Spleen (tissue), 11 donors: ENCODE measurements around the gene CPNE9. TPM values are rescaled to one million over a fixed set of nuclear protein-coding genes. Genes with fewer than 3 reads are reported as not detected.

ENCODE experiments used
- DNase-seq: peaks from one replicate; pipeline ENCODE4 v3.0.0-alpha.2; 2020
- H3K27ac ChIP-seq, 8 donors: fragments of 200-600 bp; sonication (generic) in 7 of 8; 1 replicate in 4 of 8; 2 replicates in 4 of 8; pipeline versions ENCODE4 v1.5.0 to v1.8.0; 2016 to 2021; ENCODE audit warnings: inconsistent platforms in 4 of 8, mild to moderate bottlenecking in 4 of 8, moderate library complexity in 1 of 8
- H3K27me3 ChIP-seq, 7 donors: fragments of 200-600 bp; sonication (generic) in 6 of 7; replicated peaks in 1 of 7; 1 replicate in 4 of 7; 2 replicates in 3 of 7; pipeline versions ENCODE4 v1.5.0 to v1.8.0; 2016 to 2021; ENCODE audit warnings: inconsistent platforms in 3 of 7, mild to moderate bottlenecking in 1 of 7
- H3K36me3 ChIP-seq, 6 donors: fragments of 200-600 bp; sonication (generic) in 5 of 6; 1 replicate in 4 of 6; 2 replicates in 2 of 6; pipeline versions ENCODE4 v1.5.0 to v1.8.0; 2016 to 2021; ENCODE audit warnings: inconsistent platforms in 2 of 6
- H3K4me1 ChIP-seq, 6 donors: fragments of 200-600 bp; sonication (generic) in 5 of 6; 1 replicate in 3 of 6; 2 replicates in 3 of 6; pipeline versions ENCODE4 v1.5.0 to v1.8.0; 2016 to 2021; ENCODE audit warnings: inconsistent platforms in 3 of 6
- H3K4me3 ChIP-seq, 8 donors: fragments of 200-600 bp; sonication (generic) in 7 of 8; 1 replicate in 4 of 8; 2 replicates in 4 of 8; pipeline versions ENCODE4 v1.5.0 to v1.8.0; 2016 to 2021; ENCODE audit warnings: inconsistent platforms in 4 of 8, mild to moderate bottlenecking in 4 of 8, moderate library complexity in 2 of 8
- H3K9me3 ChIP-seq, 8 donors: fragments of 200-600 bp; sonication (generic) in 7 of 8; 1 replicate in 4 of 8; 2 replicates in 4 of 8; pipeline versions ENCODE4 v1.5.0 to v1.8.0; 2016 to 2021; ENCODE audit warnings: inconsistent platforms in 4 of 8
- POLR2A ChIP-seq, 3 donors: fragments of 450-650 bp; IDR thresholded peaks; one replicate each; pipeline ENCODE4 v1.5.1; 2017; ENCODE audit warnings: antibody characterized with exemption in 3 of 3, mild to moderate bottlenecking in 1 of 3
- POLR2AphosphoS5 ChIP-seq, 3 donors: sonication (generic); formaldehyde crosslinking; IDR thresholded peaks; one replicate each; pipeline ENCODE4 v1.5.1; 2017; ENCODE audit warnings: antibody characterized with exemption in 3 of 3
- WGBS, 5 donors: extraction: QIAGEN DNeasy Blood & Tissue Kit in 3 of 5; methylation state at CpG; one replicate each; pipeline versions ENCODE4 v1.1.5 to v1.1.7; 2013 to 2018; 5-methylcytosine and 5-hydroxymethylcytosine counted together
- intact Hi-C: fragments of 100-400 bp; cut with DNase I; formaldehyde crosslinking; loops from one replicate; pipeline ENCODE4 v1.15.0; 2023; ENCODE audit warnings: low total_unique reads
- polyA plus RNA-seq, 3 donors: library from polyadenylated mRNA; stranded (reverse); fragments of 200-250 nt; gene quantifications; one replicate each; pipeline ENCODE4 v1.2.1, GENCODE V29; 2013
- total RNA-seq, 7 donors: library from RNA; depleted of rRNA in 3 of 7; stranded (reverse); fragments of >200 nt in 3 of 7; fragmentation: NEBNext Ultra II Directional in 4 of 7; extraction: Animal tissue kit (Norgen Biotek cat#: 25700) in 4 of 7; gene quantifications; one replicate each; pipeline versions ENCODE4 v1.1.0 to v1.2.1, GENCODE V29; 2016 to 2021
- TF ChIP-seq, protein P1 (sequence below), 11 experiments: fragments of 200-600 bp in 7 of 11; fragments of 450-650 bp in 4 of 11; sonication (generic) in 4 of 11; IDR thresholded peaks in 8 of 11; conservative IDR thresholded peaks in 3 of 11; 1 replicate in 7 of 11; 2 replicates in 4 of 11; pipeline versions ENCODE4 v1.4.0 to v1.8.0; 2016 to 2021; ENCODE audit warnings: antibody characterized with exemption in 11 of 11, inconsistent platforms in 4 of 11, mild to moderate bottlenecking in 1 of 11
- donor health status: healthy with polysubstance abuse.
- donor health status: DM: no; HTN: no; CAD: no; lungs with moderate emphysema.
- donor health status: DM: no; HTN: no; CAD: no.
- donor health status: Bipolar disorder and iron deficiency.
- donor health status: healthy.
- donor health status: DM: no; HTN: no; CAD: no.
- donor health status: DM: yes; HTN: yes; CAD: no.

CPNE9 gene
- total and polyA plus RNA-seq, 10 donors: 0.15 to 0.63 (median 0.20) TPM; not detected in 6

DNA sequence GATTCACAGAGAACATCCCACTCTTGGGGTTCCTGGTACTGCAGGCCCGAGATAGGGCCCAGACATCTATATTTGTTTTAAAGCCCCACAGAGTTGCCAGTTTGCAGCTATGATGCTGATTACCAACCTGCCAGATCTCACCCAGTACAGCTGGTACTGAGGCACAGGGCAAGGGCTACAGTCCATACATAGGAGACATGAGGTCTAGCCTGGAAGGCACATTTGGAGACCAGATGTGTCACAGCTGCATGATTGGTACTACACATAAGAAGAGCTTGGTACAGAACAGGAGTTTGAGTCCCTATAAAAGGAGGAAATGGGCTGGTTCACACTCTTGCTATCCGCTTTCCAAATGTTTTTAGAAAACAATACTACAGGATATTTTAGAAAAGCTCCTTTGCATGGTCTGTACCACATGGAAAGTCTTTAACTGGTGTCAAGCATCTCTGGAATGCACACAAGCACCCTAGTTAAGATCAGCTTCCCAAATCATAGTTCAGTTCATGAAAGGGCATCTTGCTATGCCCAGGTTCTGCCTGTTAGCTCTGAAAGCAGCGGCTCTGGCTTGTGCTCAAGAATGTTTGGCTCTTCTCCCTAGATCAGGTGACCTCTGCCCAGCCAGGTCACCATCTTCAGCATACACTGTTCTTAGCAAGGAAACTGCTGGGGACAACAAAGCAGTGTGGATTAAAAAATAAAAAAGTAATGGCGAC is 33.8 kb upstream of the CPNE9 start:
- H3K9me3 ChIP-seq: no peaks in the 10 kb centered on the region
- peaks cover 0 to 16% (median 2%) of the 10 kb centered on the region in 6 donors for H3K4me1 ChIP-seq
- H3K36me3 ChIP-seq: peaks cover 0 to 100% (median 99%) of the 10 kb centered on the region in 6 donors
- 76 to 89% (median 82%) methylated on average over 4 of the region's 4 CpGs for WGBS, 5 donors
- no peak overlapping the region for H3K4me3 ChIP-seq
- H3K27ac ChIP-seq: peak overlapping the region in 2 of 8 donors; percentile 7 to 19
- TF ChIP-seq POLR2A (IDR thresholded peaks at IDR 0.05) (no peak), POLR2AphosphoS5 (IDR thresholded peaks at IDR 0.05) (no peak)
- TF ChIP-seq, protein P1, sequence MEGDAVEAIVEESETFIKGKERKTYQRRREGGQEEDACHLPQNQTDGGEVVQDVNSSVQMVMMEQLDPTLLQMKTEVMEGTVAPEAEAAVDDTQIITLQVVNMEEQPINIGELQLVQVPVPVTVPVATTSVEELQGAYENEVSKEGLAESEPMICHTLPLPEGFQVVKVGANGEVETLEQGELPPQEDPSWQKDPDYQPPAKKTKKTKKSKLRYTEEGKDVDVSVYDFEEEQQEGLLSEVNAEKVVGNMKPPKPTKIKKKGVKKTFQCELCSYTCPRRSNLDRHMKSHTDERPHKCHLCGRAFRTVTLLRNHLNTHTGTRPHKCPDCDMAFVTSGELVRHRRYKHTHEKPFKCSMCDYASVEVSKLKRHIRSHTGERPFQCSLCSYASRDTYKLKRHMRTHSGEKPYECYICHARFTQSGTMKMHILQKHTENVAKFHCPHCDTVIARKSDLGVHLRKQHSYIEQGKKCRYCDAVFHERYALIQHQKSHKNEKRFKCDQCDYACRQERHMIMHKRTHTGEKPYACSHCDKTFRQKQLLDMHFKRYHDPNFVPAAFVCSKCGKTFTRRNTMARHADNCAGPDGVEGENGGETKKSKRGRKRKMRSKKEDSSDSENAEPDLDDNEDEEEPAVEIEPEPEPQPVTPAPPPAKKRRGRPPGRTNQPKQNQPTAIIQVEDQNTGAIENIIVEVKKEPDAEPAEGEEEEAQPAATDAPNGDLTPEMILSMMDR (IDR thresholded peaks at IDR 0.05 in 8 of 11, conservative IDR thresholded peaks at IDR 0.05 in 3 of 11): no peak
- no peaks in the 10 kb centered on the region for H3K27me3 ChIP-seq
- intact Hi-C loops: no loop called here
- peak; percentile 1 for DNase-seq

DNA sequence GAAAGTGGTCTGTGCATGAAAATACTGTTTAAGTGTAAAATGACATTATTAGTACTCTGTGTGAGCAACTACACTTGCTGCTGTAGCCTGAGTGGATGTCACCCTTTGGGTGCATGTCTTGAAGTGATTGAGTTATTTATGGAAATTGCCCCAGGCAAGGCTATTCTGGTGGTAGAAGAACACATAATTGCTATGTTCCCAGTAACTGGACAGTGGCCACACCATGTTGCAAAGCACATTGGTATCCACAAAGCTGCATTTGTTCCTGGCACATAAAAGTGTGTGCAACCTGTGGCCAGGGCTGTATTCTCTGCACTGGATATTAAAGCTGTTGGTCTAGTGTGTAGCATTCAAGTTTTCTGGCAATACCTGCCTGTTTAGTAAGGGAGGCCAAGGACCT is 30.6 kb upstream of the CPNE9 start:
- Histone ChIP-seq H3K36me3 (peaks cover 6 to 100% (median 99%) of the 10 kb centered on the region in 6 donors), H3K4me3 (no peak overlapping the region), H3K27me3 (no peaks in the 10 kb centered on the region), H3K4me1 (peaks cover 0 to 22% (median 2%) of the 10 kb centered on the region in 6 donors), H3K9me3 (no peaks in the 10 kb centered on the region), H3K27ac (no peak overlapping the region)
- DNase-seq: no peak
- intact Hi-C loops: no loop called here
- TF ChIP-seq, protein P1 (IDR thresholded peaks at IDR 0.05 in 8 of 11, conservative IDR thresholded peaks at IDR 0.05 in 3 of 11): no peak
- TF ChIP-seq POLR2A (IDR thresholded peaks at IDR 0.05): no peak
- no peak for TF ChIP-seq POLR2AphosphoS5 (IDR thresholded peaks at IDR 0.05)

DNA sequence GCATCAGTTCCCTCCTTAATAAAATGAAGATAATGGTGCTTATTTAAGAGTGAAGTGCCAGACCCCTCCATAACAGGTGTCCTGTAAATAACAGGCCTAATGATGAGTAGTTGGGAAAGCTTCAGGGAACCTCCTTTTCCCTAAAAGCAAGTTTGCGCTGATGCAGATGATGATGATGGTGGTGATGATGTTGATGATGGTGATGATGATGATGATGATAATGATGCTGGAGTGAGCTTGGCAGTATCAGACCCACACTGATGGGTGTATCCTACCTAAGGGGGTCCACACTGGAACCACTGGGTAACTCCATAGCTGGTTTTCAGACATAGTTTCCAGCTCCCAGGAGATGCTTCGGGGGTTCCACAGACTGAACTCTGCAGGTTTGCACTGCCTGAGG is 29.9 kb upstream of the CPNE9 start:
- TF ChIP-seq, protein P1 (IDR thresholded peaks at IDR 0.05 in 8 of 11, conservative IDR thresholded peaks at IDR 0.05 in 3 of 11): no peak
- TF ChIP-seq POLR2A (IDR thresholded peaks at IDR 0.05): no peak
- no peak for TF ChIP-seq POLR2AphosphoS5 (IDR thresholded peaks at IDR 0.05)
- no peak overlapping the region for H3K4me3 ChIP-seq
- no peak overlapping the region for H3K27ac ChIP-seq
- no peaks in the 10 kb centered on the region for H3K9me3 ChIP-seq
- WGBS, 5 donors: 94 to 100% (median 97%) methylated on average over 2 of the region's 2 CpGs
- H3K4me1 ChIP-seq: peaks cover 0 to 28% (median 2%) of the 10 kb centered on the region in 6 donors
- DNase-seq: no peak
- intact Hi-C loops: no loop called here
- H3K27me3 ChIP-seq: no peaks in the 10 kb centered on the region
- peaks cover 6 to 100% (median 99%) of the 10 kb centered on the region in 6 donors for H3K36me3 ChIP-seq

DNA sequence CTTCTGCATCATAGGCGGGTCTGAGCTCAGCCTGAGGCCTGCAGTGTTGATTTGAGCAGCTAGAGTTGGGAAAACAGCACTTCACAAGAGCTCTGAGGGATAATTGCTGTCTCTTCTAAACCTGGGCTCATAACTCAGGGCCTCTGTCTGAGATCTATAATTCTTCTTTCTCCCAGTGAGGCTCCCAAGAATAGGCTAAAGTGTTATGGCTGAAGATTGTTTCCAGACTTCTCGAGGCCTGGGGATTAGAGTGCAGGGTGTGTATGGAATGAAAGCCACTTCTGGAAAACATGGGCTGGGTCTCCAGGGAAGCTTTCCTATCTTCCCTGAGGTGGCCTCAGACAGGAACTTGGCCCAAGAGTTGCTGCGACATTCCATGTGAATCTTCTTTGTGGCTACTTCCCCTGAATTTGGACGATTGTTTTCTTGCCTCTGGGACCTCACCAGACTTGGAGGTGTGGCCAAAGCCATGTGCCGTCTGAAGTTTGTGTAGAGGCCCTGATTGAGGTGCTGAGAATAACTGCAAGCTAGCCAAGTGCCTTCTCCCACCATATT is 27.8 kb upstream of the CPNE9 start:
- Histone ChIP-seq H3K36me3 (peaks cover 6 to 100% (median 99%) of the 10 kb centered on the region in 6 donors), H3K4me1 (peaks cover 0 to 24% (median 0%) of the 10 kb centered on the region in 6 donors), H3K9me3 (no peaks in the 10 kb centered on the region), H3K27ac (no peak overlapping the region), H3K4me3 (no peak overlapping the region), H3K27me3 (no peaks in the 10 kb centered on the region)
- no peak for DNase-seq
- TF ChIP-seq, protein P1 (IDR thresholded peaks at IDR 0.05 in 8 of 11, conservative IDR thresholded peaks at IDR 0.05 in 3 of 11): no peak
- no peak for TF ChIP-seq POLR2AphosphoS5 (IDR thresholded peaks at IDR 0.05)
- no peak for TF ChIP-seq POLR2A (IDR thresholded peaks at IDR 0.05)
- intact Hi-C loops: no loop called here
- 81 to 95% (median 86%) methylated on average over 5 of the region's 5 CpGs for WGBS, 5 donors
